Fibroblast of lung (primary cell): ENCODE data around the gene JAGN1. TPM values are rescaled to one million over a fixed set of nuclear protein-coding genes. Genes with fewer than 3 reads are reported as not detected.
"Not testable (repeated sequence)": the region's sequence is repeated elsewhere in the genome, so short reads cannot be mapped to it uniquely, and the experiment has no call there.

ENCODE experiments used
- DNase-seq, 2 donors: peaks; one replicate each; pipeline versions ENCODE4 v3.0.0 to v3.0.0-alpha.2; 2010; ENCODE audit warnings: low read depth in 2 of 2
- H2AFZ ChIP-seq: 2 replicates; pipeline ENCODE4 v1.5.1; 2012; ENCODE audit warnings: low read length, control low read depth, inconsistent platforms
- H3K27ac ChIP-seq: 2 replicates; pipeline ENCODE4 v1.5.1; 2011; ENCODE audit warnings: low read length, control low read depth; ENCODE audit not compliant: insufficient read depth
- H3K27me3 ChIP-seq: 2 replicates; pipeline ENCODE4 v1.5.1; 2011; ENCODE audit warnings: mild to moderate bottlenecking, low read length; ENCODE audit not compliant: control insufficient read depth, insufficient read depth
- H3K36me3 ChIP-seq: 2 replicates; pipeline ENCODE4 v1.5.1; 2011; ENCODE audit warnings: low read length; ENCODE audit not compliant: control insufficient read depth, insufficient read depth
- H3K4me1 ChIP-seq: 2 replicates; pipeline ENCODE4 v1.5.1; 2011; ENCODE audit warnings: low read length; ENCODE audit not compliant: control insufficient read depth, insufficient read depth; ENCODE audit errors: extremely low read depth
- H3K4me2 ChIP-seq: 2 replicates; pipeline ENCODE4 v1.5.1; 2011; ENCODE audit warnings: low read length, control low read depth; ENCODE audit not compliant: insufficient read depth; ENCODE audit errors: extremely low read depth
- H3K4me3 ChIP-seq, 4 experiments: fragments of 200-600 bp in 1 of 4; sonication (generic) in 1 of 4; replicated peaks in 1 of 4; 2 replicates each; pipeline ENCODE4 v1.5.1; 2011 to 2016; ENCODE audit warnings: low read length in 4 of 4, low read depth in 3 of 4, mild to moderate bottlenecking in 3 of 4, control low read depth in 2 of 4, inconsistent platforms in 1 of 4, mixed read lengths in 1 of 4; ENCODE audit not compliant: insufficient read depth in 1 of 4; ENCODE audit errors: control extremely low read depth in 1 of 4
- H3K79me2 ChIP-seq: 2 replicates; pipeline ENCODE4 v1.5.1; 2012; ENCODE audit warnings: mild to moderate bottlenecking, low read length, inconsistent platforms; ENCODE audit not compliant: control insufficient read depth, insufficient read depth
- H3K9ac ChIP-seq: 2 replicates; pipeline ENCODE4 v1.5.1; 2011; ENCODE audit warnings: mild to moderate bottlenecking, low read length, control low read depth; ENCODE audit not compliant: insufficient read depth
- H3K9me3 ChIP-seq: 2 replicates; pipeline ENCODE4 v1.5.1; 2012; ENCODE audit warnings: low read depth, low read length; ENCODE audit not compliant: control insufficient read depth, insufficient read depth
- H4K20me1 ChIP-seq: 2 replicates; pipeline ENCODE4 v1.5.1; 2011; ENCODE audit warnings: low read length; ENCODE audit not compliant: control insufficient read depth, insufficient read depth; ENCODE audit errors: extremely low read depth
- CTCF ChIP-seq, 2 donors: IDR thresholded peaks in 1 of 2; conservative IDR thresholded peaks in 1 of 2; 1 replicate in 1 of 2; 2 replicates in 1 of 2; pipeline ENCODE4 v1.5.1; 2011 to 2012; ENCODE audit warnings: low read length in 2 of 2, control low read depth in 1 of 2, inconsistent platforms in 1 of 2, low read depth in 1 of 2, mild to moderate bottlenecking in 1 of 2
- EZH2 ChIP-seq: IDR thresholded peaks from 2 replicates; pipeline ENCODE4 v1.5.1; 2012; ENCODE audit warnings: low read length, control low read depth, mild to moderate bottlenecking; ENCODE audit errors: missing control alignments
- polyA plus RNA-seq, 2 donors: library from polyadenylated mRNA; depleted of rRNA in 1 of 2; stranded (reverse) in 1 of 2; unstranded in 1 of 2; fragments of >200 nt; gene quantifications; 2 replicates each; pipeline ENCODE4 v1.2.1, GENCODE V29; 2011 to 2012; ENCODE audit warnings: missing spikeins in 1 of 2
- total RNA-seq: library from RNA; depleted of rRNA; stranded (reverse); fragments of >200 nt; gene quantifications from 2 replicates; pipeline ENCODE4 v1.2.1, GENCODE V29; 2014

Gene JAGN1
- total and polyA plus RNA-seq, 2 donors (not counting 1 experiment from before 2014, with no cell fraction given), result 30.6 to 36.6 TPM

GRCh38 chr3:9864200-9864927 is 26.0 kb upstream of the JAGN1 start:
- TF ChIP-seq EZH2 (no peak), CTCF (conservative IDR thresholded peaks at IDR 0.05 in 1 of 2, IDR thresholded peaks at IDR 0.05 in 1 of 2; ENCODE audit: low read depth in 1 of 2, low read length in 2 of 2) (no peak)
- H2AFZ ChIP-seq, result peak overlapping the region; percentile 24
- peak; percentile 84 to 95 for DNase-seq
- peaks cover 5% of the 10 kb centered on the region for H3K4me1 ChIP-seq
- no peak overlapping the region for H3K4me3 ChIP-seq
- H4K20me1 ChIP-seq, result no peaks in the 10 kb centered on the region
- H3K27ac ChIP-seq, result peak overlapping the region; percentile 41
- H3K36me3 ChIP-seq, result no peaks in the 10 kb centered on the region
- no peaks in the 10 kb centered on the region for H3K27me3 ChIP-seq
- no peak overlapping the region for H3K4me2 ChIP-seq
- no peaks in the 10 kb centered on the region for H3K9me3 ChIP-seq
- no peaks in the 10 kb centered on the region for H3K79me2 ChIP-seq
- H3K9ac ChIP-seq, result no peak overlapping the region

- not testable (repeated sequence) for H3K79me2 ChIP-seq, H3K4me1 ChIP-seq, H3K9ac ChIP-seq, DNase-seq, H3K4me3 ChIP-seq, H2AFZ ChIP-seq, H4K20me1 ChIP-seq, H3K36me3 ChIP-seq, H3K27ac ChIP-seq, H3K9me3 ChIP-seq, H3K27me3 ChIP-seq, H3K4me2 ChIP-seq
Measured at GRCh38 chr3:9865125-9865637, 25.2 kb upstream of the JAGN1 start.

DNA sequence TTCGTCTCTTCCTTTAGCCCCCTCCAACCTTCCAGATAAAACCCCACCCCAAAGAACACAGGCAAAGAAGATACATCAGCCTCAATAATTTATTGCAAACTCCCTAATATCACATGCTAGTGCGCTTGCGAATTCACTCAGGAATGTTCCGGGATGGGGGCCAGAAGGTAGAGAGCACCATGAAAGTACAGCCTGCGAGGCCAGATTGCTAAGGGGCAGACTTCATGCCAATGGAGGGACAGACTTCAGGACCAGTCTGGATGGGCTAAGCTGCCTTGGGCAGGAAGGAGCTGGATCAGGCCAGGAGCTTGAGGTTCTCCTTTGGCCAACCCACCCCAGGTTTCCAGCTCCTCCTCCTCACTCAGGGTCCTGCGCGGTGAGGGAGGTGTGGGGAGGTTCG is 23.8 kb upstream of the JAGN1 start:
- no peak overlapping the region for H3K4me3 ChIP-seq
- H4K20me1 ChIP-seq, result no peaks in the 10 kb centered on the region
- no peak for TF ChIP-seq CTCF (conservative IDR thresholded peaks at IDR 0.05 in 1 of 2, IDR thresholded peaks at IDR 0.05 in 1 of 2; ENCODE audit: low read depth in 1 of 2, low read length in 2 of 2)
- no peak for TF ChIP-seq EZH2
- H3K27ac ChIP-seq, result no peak overlapping the region
- peaks cover 7% of the 10 kb centered on the region for H3K4me1 ChIP-seq
- H3K9ac ChIP-seq, result no peak overlapping the region
- no peak overlapping the region for H3K4me2 ChIP-seq
- no peaks in the 10 kb centered on the region for H3K9me3 ChIP-seq
- H3K36me3 ChIP-seq, result no peaks in the 10 kb centered on the region
- H3K27me3 ChIP-seq, result no peaks in the 10 kb centered on the region
- DNase-seq, result peak in 1 of 2 donors; percentile 43
- H2AFZ ChIP-seq, result no peak overlapping the region
- no peaks in the 10 kb centered on the region for H3K79me2 ChIP-seq
